Activated T-helper 1 cell treated with anti-CD3 and anti-CD28 coated beads, Interleukin-2, amount 50 U/mL, for 16 hours (primary cell): ENCODE measurements around the gene ADA.

Experiments used
- DNase-seq, 2 donors: peaks; one replicate each; pipeline ENCODE4 v3.0.0-alpha.2; 2020; ENCODE audit warnings: low read depth in 1 of 2, low spot score in 1 of 2

ADA gene

DNA sequence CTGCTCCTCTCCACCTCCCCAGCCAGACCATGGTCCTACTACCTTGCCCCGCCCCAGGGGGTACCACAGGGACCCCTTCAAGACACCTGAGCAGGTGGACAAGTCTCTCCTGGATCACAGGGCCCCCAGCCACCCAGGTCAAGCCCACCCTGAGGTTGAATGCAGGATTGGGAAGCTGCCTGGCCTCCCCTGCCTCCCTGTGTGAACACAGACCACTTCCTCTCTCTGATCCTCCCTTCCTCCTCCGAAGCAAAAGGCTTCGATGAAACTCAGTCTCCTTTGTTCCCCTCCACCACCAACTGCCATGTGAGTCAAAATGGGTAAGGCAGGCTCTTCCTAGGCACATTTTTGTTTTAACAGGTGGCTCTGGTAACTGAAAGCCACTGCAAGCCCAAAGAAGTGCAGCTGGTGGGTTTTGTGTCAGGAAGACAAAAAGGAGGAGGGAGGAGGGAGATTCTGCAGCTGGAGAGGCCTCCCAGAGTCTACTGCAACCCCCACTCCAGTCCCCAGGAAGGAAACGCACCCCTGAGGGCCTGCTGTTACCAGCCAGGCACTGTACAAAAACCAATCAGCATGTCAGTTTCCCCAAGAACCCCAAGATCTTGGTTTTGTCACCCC lies 5.4 kb downstream of the ADA start:
- no peak for DNase-seq

DNA sequence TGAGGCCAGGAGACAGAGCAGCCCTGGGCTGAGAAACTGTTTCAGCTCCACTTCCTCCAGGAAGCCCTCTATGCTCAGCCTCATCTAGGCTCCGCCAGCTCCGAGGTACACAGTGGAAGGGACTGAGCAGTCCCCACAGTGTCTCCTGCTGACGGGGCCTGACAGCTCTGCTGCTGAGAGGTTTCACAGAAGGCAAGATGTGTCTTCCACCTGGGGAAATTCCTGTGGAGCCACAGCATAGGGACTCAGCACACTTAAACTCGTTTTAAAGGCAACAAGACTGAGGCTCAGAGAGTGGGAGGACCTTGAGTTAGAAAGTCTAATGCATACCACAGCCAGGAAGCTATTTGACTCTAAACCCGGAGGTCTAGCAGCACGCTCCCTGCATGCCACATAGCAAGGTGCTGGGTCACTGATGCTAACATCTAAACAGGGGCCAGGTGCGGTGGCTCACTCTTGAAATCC lies 6.8 kb downstream of the ADA start:
- DNase-seq = peak in 1 of 2 donors; percentile 22

DNA sequence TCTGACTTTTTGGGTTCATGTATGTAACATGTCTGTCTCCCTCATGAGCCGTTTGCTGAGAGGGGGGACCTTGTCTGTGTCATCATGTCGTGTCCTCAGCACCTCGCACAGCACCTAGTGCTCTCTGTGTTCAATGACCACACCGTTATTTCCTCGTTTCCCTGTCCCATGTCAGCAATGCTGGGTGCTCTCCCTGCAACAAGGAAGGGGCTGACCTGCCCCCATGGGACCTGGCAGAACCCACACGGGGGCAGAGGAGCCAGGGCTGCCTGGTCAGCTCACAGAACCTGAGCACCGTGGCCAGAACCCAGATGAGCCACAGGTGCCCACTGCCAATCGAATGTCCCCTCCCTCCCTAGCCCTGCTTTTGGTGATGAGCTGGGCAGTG lies 7.3 kb downstream of the ADA start:
- no peak for DNase-seq

DNA sequence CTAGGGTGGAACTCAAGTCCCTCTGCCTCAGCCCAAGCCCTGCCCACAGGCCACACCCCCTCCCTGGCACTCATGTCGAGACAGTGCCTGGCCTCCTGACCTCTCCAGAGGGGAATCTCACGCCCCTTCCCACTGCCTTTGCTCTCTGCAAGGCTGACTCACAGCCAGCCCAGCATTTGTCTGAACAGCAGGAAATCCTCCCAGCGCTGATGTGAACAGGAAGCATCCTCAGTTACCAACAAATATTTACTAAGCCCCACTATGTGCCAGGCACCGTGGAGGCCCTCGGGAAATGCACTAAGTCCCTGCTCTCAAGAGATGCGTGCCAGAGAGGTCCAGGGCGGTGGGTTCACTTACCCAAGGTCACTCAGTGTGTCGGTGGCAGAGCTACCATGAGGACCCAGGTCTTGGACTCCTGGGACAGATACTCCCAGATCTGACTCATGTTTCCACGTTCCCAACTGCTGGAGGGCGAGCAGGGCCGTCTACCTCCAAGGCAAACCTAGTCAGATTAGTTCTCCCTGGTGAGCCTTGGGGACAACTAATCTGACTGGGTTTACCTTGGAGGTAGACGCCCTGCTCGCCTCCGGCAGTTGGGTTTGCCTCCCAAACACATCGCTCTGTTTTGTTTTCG lies 7.8 kb downstream of the ADA start:
- peak; percentile 9 to 25 for DNase-seq

GRCh38 chr20:44643154-44643519 lies 8.4 kb downstream of the ADA start:
- no peak for DNase-seq

- no peak for DNase-seq
Measured at GRCh38 chr20:44642203-44643153, 9.0 kb downstream of the ADA start.

- DNase-seq = no peak
Measured at GRCh38 chr20:44641325-44641724, 10.2 kb downstream of the ADA start.

GRCh38 chr20:44640522-44640921 lies 11.0 kb downstream of the ADA start:
- DNase-seq = no peak

DNA sequence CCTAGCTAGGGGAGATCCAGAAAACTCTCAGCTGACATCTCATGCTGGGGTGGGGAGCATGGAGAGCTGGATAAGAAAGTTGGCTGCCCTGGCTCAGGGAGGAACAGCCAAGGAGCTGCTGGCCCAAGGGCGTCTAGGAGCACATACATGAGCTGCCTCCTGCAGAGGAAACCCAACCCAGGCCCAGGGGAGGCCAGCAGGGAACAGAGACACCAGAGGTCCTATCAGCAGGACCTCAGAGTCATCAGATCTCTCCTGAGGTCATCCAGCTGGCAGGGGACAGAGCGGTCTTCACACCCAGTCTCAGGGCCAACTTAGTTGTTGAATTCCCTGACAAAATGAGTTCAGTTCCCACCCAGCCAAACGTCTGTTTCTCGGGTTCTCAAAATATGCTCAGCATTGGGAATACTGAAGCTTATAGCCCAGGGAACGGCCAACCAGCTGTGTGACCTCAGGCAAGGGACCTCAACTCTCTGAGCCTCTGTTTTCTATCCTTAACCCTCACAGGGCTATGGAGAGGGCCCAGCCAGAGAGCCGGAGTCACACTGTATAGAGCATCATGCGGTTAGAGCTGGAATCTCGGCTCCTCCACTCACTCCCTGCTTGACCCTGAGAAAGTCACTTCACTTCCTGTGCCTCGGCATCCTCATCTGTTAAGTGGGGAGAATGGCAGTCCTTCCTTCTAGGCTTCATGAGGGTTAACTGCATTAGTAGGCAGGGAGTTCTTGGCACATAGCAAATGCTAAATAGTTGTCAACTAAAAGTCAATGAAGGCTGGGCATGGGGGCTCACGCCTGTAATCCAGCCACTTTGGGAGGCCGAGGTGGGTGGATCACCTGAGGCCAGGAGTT lies 13.8 kb downstream of the ADA start:
- DNase-seq = no peak

DNA sequence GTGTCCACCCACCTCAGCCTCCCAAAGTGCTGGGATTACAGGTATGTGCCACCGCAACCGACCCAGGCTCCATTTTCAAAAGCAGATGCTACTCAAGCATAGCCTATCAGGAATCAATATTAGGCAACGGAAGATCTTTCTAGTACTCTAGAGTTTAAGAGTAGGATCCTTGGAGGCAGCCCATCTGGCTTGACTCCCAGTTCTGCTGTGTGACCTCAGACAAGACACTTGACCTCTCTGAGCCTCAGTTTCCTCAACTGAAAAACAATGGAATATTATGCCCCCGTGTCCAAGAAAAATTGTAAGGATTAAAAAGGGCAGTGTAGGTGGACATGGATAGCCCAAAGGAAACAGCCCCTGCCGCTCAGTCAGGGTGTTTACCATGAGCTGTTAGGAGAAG lies 14.5 kb downstream of the ADA start:
- DNase-seq = no peak

GRCh38 chr20:44635877-44636276 lies 15.6 kb downstream of the ADA start:
- DNase-seq = no peak

DNA sequence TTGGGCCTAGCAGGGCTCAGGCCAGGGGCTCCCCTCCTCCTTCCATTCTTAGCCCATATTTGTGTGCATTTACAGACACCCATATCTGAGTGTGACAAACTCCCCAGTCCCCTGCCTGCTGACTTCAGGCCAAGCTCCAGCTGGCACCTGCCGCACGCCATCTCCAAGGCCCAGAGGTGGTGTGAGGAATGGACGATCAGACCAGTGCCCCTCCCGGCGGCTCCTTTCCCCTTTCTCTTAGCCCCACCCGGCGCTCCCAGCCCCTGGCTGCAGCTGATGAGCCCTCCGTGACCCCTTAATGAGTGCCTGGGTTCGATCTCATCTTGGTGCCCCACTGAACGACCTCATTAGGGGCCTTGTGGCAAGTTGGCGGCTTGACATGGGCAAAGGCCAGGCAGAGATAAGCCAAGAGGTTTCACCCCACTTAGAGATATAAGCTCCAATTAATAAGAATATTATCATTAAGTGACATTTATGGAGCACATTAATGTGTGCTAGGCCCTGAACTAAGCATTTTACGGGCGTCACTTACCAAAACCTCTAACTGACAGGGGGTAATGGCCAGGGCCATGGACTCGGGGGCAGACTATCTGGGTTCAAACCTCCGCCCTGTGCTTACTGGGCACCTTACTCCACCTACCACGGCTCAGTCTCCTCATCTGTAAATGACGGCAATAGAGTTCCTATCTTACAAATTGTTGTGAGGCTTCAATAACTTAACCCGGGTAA lies 17.5 kb downstream of the ADA start:
- no peak for DNase-seq

DNA sequence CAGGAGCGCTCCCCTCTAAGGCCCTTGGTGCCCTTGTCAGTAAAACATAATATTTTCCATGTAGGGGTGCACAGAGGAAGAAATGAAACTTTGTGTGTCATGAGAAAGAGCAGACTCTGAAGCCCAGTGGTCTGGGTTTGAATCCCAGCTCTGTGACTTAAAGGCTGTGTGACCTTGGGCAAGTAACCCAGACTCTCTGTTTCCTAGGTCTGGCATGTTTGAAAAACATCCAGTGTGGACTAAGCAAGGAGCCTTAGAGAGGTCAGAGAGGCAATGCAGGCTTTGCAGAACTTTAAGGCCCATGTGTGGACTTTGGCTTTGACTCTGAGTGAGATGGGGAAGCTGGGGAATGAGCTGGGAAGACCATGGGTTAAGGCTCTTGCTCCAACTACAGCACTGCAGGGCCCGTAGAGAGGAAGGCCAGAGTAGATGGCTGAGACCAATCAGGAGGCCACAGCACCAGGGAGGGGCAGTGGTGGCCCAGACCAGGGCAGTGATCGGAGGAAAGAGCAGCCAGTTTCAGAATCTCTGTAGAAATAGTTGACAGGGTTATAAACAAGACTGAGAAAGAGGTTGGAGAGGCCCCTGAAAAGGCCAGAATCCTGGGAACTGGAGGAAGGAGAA lies 18.2 kb downstream of the ADA start:
- no peak for DNase-seq

- DNase-seq = no peak
Measured at GRCh38 chr20:44632103-44632752, 19.3 kb downstream of the ADA start.

GRCh38 chr20:44630297-44630696 lies 21.2 kb downstream of the ADA start:
- no peak for DNase-seq

DNA sequence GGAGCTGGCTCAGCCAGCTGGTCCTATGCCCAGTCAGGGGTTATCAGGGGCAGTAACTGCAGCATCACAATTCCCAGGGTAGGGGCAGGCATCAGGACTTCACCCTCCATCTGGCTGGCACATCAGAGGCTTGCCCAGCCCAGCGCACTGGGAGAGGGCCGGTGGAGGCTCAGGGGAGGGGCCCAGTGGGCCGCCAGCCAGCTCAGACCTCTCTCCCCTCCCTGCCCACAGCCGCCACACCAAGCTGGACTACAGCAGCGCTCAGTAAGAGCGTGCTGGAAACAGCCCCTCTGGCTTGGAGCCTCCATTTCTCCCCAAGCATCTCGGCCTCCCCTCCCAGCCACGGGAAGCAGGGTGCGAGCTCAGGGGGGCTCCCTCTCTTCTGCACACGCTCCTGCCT lies 22.0 kb downstream of the ADA start:
- no peak for DNase-seq

DNA sequence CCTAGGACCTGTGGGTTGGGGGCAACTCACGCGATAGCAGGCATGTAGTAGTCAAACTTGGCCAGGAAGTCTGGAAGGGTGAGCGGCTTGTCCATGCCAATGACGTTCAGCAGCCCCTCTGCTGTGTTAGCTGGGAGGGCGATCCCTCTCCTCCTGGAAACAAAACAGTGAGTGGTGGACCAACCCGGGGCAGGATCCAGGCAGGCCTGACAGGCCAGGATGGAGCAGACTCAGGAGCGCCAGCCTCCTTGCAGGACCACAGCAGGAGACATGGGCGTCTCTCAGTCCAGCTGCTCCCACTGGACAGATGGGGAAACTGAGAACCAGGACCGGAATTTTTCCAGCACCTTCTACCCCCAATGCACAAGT lies 22.5 kb downstream of the ADA start:
- DNase-seq = no peak

DNA sequence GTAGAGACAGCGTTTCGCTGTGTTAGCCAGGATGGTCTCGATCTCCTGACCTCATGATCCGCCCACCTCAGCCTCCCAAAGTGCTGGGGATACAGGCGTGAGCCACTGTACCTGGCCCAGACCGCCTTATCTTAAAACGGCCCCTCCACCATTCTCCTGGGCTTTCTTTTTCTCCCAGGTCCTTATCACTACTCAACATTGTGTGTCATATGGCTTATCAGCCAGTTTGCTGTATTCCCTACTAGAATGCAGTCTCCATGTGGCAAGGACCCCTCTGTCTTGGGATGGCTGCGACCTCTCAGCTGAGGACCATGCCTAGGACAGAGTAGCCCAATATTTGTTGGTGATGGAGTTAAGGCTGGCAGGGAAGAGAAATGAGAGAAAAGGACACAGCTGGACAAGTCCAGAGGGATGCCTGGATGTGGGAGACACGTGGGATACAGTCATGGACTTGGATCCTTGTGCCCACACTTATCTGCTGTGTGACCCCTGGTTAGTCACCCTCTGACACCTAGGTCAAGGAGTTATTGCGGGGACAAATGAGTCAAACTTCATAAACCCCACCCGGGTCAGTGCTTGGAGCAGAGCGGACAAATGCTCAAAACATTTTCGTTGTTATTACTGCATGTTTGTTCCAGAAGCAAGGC lies 24.0 kb downstream of the ADA start:
- no peak for DNase-seq

DNA sequence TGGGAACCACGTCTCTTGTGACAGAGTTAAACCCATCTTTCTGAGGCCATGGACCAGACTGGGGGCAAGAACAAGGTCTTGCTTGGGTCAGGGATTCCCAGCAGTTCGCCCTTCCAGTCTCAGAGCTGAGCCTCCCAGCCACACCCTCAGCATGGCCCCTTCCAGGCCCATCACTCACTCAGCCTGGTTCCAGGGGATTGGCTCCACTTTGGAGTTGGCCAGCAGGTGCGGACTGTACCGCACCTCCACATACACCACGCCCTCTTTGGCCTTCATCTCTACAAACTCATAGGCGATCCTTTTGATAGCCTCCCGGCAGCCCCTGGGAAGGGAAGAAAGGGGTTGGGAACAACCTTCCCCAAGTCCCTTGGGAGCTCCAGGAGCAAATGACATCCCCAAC lies 25.2 kb downstream of the ADA start:
- no peak for DNase-seq
